ENCODE data around the gene PPM1F. TPM values are rescaled to one million over a fixed set of nuclear protein-coding genes. Genes with fewer than 3 reads are reported as not detected.
"Not testable (repeated sequence)": the region's sequence is repeated elsewhere in the genome, so short reads cannot be mapped to it uniquely, and the experiment has no call there.

PPM1F gene
- total RNA-seq, 1 experiment from 2014 or later, result 29.6 TPM

- DNase-seq (ENCODE audit: low read depth), result peak; percentile 91
These were observed 10.0 kb downstream of the PPM1F start for GRCh38 chr22:21942407-21943343.

DNA sequence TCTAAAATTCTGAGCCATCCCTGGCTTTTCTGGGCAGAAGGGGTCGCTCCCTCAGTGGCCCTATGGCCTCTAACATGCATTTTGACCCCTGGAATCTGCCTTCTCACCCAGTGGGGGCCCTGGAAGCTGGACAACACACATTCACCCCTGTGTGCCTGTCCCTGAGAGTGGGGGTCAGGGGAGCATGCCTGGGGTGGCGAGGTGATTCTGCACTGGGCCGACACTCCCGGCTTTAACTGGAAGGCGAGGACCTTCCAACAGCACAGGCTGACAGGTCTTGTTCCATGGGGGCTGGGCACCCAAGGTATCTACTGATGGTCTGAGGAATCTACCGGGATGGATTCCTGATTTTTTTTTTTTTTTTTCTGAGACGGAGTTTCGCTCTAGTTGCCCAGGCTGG, 10.7 kb downstream of the PPM1F start:
- no peak for DNase-seq (ENCODE audit: low read depth)

GRCh38 chr22:21940521-21940920, 12.1 kb downstream of the PPM1F start:
- peak; percentile 29 for DNase-seq (ENCODE audit: low read depth)

GRCh38 chr22:21939935-21940334, 12.7 kb downstream of the PPM1F start:
- not testable (repeated sequence) for DNase-seq (ENCODE audit: low read depth)

DNA sequence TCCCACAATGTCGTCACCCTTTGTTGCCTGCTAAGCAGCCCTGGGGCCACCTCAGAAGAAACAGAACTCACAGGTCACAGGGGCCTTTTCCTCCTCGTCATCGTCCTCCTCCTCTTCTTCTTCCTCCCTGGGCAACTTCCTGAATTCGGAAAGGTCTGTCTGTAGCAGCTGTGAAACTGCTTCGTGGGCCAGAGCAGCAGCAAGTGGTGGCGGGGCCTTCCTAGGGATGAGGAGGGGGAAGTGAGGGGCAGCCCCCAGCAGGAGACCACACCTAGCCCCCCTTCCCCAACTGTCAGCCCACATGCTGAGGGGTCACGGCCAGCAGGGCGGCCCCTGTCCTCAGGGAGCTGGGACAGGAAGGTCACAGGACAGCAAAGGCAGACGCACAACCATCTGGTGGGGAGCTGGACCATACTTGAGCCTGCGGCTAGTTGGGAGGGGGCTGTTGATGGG, 13.2 kb downstream of the PPM1F start:
- no peak for DNase-seq (ENCODE audit: low read depth)

DNA sequence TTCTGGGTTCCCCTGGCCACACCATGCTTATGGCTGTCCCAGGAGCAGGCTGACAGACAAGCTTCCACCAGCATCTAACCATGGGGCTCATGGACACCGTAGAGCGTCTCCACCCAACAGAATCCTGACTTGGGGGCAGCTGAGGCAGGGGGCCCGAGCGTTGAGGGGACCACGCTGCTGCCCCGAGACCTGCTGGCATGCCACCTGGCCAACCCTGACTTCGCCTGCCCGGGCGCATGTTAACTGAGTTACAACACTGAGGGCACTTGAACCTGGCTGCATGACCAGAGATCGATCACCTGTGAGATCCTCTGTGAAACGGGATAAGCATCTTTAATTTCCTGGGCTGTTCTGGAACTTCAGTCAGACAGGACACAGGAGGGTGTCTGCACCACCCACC, 13.7 kb downstream of the PPM1F start:
- no peak for DNase-seq (ENCODE audit: low read depth)

DNA sequence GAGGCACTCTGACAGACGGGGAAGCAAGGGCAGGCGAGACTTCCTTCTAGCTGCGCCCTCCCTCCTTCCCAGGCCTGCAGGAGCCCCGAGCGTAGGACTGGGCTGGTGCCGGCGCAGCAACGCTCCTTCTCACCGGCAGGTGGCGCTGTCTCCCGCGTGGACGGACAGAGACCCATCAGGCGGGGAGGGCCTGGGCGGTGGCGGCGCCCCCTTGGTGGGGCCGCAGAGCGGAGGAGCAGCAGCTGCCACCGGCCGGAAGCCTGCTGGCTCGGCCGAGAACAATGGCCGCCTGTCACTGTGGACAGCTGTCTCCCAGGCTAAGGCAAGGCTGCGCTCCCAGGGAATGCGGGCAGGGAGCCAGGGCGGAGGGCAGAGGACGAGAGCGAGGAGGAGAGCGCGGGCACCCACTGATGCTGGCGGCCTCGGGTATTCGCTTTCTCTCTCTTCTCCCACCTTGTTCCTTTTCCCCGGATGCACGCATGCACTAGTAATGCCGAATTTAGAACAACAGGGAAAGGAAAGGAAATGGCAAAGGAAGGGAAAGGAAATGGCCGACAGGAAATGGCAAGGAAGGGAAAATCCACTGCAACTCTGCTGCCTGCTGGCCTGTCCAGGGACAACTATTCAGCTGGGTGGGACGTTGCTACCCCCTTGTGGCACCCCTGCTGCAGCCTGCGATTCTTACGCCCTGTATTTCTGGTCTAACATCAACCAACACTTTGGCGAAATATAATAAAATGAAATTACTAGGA, 14.4 kb downstream of the PPM1F start:
- DNase-seq (ENCODE audit: low read depth), result peak; percentile 95

DNA sequence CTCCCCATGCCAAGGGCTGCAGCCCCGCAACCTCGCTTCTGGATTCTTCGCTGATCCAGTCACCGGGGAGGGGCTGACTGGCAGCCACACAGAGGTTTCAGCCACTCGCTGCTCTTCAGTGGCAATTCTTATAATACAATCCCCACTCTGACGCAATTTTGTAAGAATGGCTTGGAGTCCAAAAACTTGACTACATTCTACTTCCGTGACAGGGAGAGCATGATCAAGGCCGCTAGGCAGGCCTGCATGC, 14.9 kb downstream of the PPM1F start:
- no peak for DNase-seq (ENCODE audit: low read depth)

DNA sequence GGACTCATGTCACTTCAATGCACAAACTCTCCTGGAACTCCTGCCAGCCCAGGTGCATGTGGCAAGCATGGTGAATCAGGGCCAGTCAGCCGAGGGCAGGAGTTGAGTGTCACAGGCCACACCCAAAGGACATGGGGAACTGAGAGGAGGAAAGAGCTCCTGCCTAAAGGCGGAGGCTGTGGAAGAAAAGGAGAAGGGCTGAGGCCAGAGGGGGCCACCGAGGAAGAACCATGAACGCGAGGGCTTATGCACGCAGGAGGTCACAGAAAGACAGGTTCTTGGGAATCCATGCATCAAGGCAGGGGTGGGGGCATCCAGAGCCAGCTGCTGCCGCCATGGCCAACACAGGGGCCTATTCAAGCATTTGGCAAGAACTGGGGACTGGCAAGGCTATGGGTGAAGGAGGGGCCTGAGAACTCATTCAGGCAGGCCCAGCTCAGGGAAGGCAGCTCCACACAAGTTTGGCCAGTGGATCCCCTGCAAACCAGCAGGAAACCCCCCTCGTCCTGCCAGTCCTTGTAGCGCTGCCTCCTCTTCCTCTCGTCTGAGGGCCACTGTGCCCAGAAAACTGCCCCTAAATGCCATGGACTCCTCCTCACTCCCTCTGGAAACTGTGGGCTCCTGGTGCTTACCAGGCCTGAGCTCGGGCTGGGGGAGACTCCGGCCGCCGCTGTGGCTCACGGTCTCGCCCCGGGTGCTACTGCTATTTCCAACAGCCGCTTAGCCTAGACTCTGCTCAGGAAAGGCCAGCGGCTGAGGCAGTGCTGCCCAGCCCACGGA, 15.4 kb downstream of the PPM1F start:
- DNase-seq (ENCODE audit: low read depth), result no peak

DNA sequence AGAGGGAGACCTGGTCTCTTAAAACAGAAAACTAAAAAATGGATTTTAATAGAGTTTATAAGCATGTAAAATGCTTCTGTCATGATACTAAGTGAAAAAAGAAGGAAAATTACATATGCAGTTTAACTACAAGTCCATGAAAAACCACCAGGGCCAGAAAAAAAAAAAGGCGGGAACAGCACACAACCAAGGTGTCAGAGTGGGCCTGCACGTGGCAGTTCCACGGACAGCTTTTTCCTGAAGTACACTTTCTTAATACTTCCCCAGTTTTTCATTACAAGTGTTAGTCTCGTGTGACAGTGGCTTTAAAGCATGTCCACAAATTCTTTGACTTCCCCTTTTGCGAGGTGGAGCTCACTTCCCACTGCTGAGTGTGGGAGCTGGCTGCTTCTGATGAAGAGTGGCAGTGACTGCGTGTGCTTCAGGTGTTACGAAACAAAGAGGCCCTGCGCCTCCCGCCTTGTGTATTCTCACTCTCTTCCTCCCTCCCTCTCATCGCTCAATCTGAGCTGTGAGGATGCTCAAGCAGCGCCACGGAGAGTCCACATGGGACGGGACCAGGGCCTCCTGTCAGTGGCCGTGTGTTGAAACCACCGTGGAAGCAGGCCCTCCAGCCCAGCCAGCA, 16.4 kb downstream of the PPM1F start:
- no peak for DNase-seq (ENCODE audit: low read depth)

DNA sequence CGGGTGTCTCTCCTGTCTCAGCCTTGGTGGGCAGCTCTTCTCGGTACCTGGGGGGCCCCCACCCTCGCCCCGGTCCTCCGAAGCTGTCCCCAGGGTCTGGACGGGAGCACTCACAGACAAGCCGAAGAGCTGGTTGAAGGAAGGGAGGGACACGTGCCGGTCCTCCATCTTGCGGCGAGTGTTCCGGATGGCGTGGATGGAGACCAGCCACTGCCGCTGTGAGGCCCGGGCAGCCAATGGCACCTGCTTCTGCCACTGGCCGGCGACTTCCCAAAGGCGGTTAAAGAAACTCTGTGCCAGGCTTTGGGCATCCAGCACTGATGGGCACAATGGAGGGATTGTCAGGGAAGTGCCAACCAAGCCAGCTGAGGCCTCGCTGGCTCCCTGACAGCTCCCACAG, 18.7 kb downstream of the PPM1F start:
- DNase-seq (ENCODE audit: low read depth), result no peak

DNA sequence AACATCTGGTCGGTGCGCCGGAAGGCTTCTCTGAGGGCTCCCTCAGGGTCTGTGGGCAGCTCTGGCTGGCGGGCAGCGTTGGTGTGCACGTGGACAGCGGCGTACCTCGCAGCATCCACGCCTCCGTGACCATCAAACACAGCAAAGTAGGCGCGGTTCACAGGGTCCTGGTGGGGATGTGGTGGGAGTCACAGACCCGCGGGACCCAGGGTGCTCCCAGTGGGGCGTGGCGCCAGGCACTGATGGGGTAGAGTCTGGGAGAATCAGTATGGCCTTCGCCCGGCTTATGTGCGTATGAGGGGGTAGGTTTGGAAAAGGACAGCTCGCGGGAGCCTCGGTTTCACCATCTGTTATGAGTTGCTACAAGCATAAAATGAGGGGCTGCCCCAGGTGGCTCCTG, 19.2 kb downstream of the PPM1F start:
- DNase-seq (ENCODE audit: low read depth), result no peak

- no peak for DNase-seq (ENCODE audit: low read depth)
These were observed 20.3 kb downstream of the PPM1F start for GRCh38 chr22:21932347-21932746.

DNA sequence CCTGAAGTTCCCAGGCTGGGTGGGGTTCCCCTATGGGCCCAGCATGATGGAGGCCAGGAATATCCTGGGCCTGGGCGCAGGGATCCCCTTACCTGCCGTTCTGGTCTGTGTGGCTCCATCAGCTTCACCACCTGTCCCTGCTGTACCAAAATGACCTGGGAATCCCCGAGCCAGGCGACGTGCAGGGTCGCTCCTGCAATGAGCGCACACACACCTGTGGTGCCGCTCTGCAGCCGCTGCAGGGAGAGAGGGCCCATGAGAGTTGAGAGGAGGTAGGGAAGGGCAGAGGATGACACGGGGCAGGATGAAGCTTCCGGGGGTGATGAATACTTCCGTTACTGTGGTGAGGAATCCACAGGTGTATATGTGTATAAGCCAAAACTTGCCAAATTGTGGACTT, 21.6 kb downstream of the PPM1F start:
- DNase-seq (ENCODE audit: low read depth), result no peak

- DNase-seq (ENCODE audit: low read depth), result no peak
These were observed 23.4 kb downstream of the PPM1F start for GRCh38 chr22:21929253-21929652.

DNA sequence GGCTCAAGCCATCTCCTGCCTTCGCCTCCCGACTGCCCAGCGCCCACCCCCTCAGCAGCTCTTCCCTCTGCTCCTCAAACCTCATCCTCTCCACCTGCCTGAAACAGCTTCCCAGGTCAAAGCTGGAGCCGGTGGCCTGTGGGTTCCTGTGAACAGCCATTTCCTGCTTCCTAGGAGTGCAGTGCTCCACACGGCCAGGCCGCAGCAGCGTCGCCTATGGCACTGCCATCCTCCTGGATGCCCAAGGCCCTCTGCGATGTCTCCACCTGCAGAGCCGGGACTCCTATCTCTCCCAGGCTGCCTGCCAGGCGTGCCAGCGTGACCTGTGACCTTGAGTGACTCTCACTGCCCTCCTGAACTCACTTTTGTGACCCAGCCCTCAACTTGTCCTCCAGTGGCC, 24.6 kb downstream of the PPM1F start:
- DNase-seq (ENCODE audit: low read depth), result no peak

DNA sequence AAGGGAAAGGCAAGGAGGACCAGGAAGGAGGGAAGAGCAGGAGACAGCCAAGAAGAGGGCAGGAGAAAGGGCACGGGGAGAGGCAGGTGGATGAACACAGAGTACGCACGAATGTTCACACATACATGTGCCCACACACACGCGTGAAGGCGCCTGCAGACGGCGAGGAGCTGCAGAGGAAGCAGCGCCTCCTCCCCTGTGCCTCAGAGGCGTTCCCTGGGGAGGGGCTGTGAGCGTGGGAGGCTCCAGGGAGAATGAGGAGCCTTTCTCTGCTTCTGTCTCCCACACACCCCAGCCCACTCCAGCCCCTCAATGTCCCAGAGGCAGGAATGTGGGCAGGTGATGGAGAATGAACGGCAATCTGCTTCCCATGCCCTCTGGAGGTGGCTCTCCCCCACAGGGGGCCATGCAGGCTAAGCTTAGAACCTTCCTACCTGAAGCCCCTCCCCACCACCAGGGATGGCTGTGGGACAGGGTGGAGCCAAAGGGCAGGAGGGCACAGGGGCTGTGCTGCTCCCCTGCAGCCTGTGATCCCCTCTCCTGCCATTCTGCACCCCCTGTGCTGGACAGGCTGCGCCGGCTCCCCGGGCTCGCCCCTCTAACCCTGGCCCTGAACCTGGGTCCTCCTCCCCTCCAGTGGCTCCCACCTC, 25.3 kb downstream of the PPM1F start:
- no peak for DNase-seq (ENCODE audit: low read depth)

GRCh38 chr22:21926728-21927127, 25.9 kb downstream of the PPM1F start:
- no peak for DNase-seq (ENCODE audit: low read depth)

GRCh38 chr22:21923163-21923561, 29.5 kb downstream of the PPM1F start:
- DNase-seq (ENCODE audit: low read depth), result no peak

GRCh38 chr22:21922370-21923162, 30.1 kb downstream of the PPM1F start:
- DNase-seq (ENCODE audit: low read depth), result no peak

DNA sequence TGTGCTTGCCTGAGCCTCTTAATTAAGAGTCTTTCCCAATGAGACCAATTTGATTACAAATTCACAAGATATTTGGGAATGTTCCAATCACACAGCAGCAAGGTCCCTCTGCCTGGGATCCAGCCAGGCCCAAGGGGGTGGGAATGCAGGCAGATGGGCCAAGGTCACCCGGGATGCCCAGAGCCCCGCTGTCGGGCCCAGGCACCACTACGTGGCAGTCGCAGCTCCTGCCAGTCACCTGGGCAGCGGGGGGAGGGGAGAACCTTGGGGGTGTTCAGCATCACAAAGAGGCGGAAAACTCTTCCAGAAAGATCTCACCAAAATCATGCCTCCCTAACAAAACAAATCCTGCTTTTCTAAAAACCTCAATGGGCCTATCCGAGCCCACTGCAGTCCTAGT, 30.9 kb downstream of the PPM1F start:
- no peak for DNase-seq (ENCODE audit: low read depth)

Measured in Daoy (cell line).